SK-N-SH (cell line): Measurements from ENCODE around the gene ANKRD11. TPM values are rescaled to one million over a fixed set of nuclear protein-coding genes. Genes with fewer than 3 reads are reported as not detected.

ENCODE experiments used
- CTCF ChIA-PET: fragments of 300-600, 350-600 bp; formaldehyde crosslinking; extraction: SDS; loops from one replicate; lab custom pipeline; 2021; lab: Yijun Ruan, JAX
- POLR2A ChIA-PET: fragments of 350-600 bp; sonication (Branson Sonifier 250); formaldehyde crosslinking; extraction: SDS; loops from one replicate; lab custom pipeline; 2020; ENCODE audit warnings: antibody characterized with exemption, inconsistent platforms; lab: Yijun Ruan, JAX
- DNase-seq: peaks from one replicate; pipeline ENCODE4 v3.0.0; 2012
- H2AFZ ChIP-seq: fragments of 200-600 bp; sonication (generic); 2 replicates; pipeline ENCODE4 v1.8.1; 2016; ENCODE audit warnings: antibody characterized with exemption, mild to moderate bottlenecking, low read depth
- H3F3A ChIP-seq: fragments of 200-600 bp; sonication (generic); replicated peaks from 2 replicates; pipeline ENCODE3; 2016; ENCODE audit warnings: antibody characterized with exemption, mild to moderate bottlenecking; ENCODE audit not compliant: insufficient read depth
- H3K27ac ChIP-seq, 2 experiments: fragments of 200-500 bp in 1 of 2; fragments of 200-600 bp in 1 of 2; sonication (Bioruptor generic) in 1 of 2; sonication (generic), shearing (Covaris generic) in 1 of 2; 2 replicates each; pipeline versions ENCODE4 v1.5.1 to v1.6.1; 2014 to 2016; ENCODE audit warnings: low read depth in 2 of 2, inconsistent platforms in 1 of 2, low read length in 1 of 2, mild to moderate bottlenecking in 1 of 2, mixed read lengths in 1 of 2
- H3K27me3 ChIP-seq: fragments of 200-600 bp; sonication (generic), shearing (Covaris generic); 2 replicates; pipeline ENCODE4 v1.6.1; 2016; ENCODE audit warnings: mixed run types; ENCODE audit not compliant: insufficient read depth
- H3K36me3 ChIP-seq, 2 experiments: fragments of 200-500 bp in 1 of 2; fragments of 200-600 bp in 1 of 2; sonication (Bioruptor generic) in 1 of 2; sonication (generic) in 1 of 2; replicated peaks in 1 of 2; 2 replicates each; pipeline versions ENCODE3 to v1.5.1; 2014 to 2016; ENCODE audit warnings: low read length in 1 of 2, mild to moderate bottlenecking in 1 of 2; ENCODE audit not compliant: insufficient read depth in 2 of 2, control insufficient read depth in 1 of 2
- H3K4me1 ChIP-seq, 2 experiments: fragments of 200-500 bp in 1 of 2; fragments of 200-600 bp in 1 of 2; sonication (Bioruptor generic) in 1 of 2; sonication (generic), shearing (Covaris generic) in 1 of 2; 2 replicates each; pipeline versions ENCODE4 v1.5.1 to v1.6.1; 2014 to 2016; ENCODE audit warnings: low read depth in 1 of 2, low read length in 1 of 2, mixed run types in 1 of 2; ENCODE audit not compliant: insufficient read depth in 2 of 2, control insufficient read depth in 1 of 2
- H3K4me2 ChIP-seq: fragments of 200-600 bp; sonication (generic), shearing (Covaris generic); 2 replicates; pipeline ENCODE4 v1.6.1; 2017; ENCODE audit warnings: mixed run types
- H3K4me3 ChIP-seq, 2 experiments: fragments of 200-500 bp in 1 of 2; fragments of 200-600 bp in 1 of 2; sonication (Bioruptor generic) in 1 of 2; sonication (generic), shearing (Covaris generic) in 1 of 2; 2 replicates each; pipeline versions ENCODE4 v1.5.1 to v1.8.1; 2014 to 2016; ENCODE audit warnings: low read depth in 2 of 2, inconsistent platforms in 1 of 2, low read length in 1 of 2, mild to moderate bottlenecking in 1 of 2, mixed read lengths in 1 of 2, moderate library complexity in 1 of 2
- H3K79me2 ChIP-seq: fragments of 200-600 bp; sonication (generic); 2 replicates; pipeline ENCODE4 v1.8.1; 2017; ENCODE audit warnings: mild to moderate bottlenecking; ENCODE audit not compliant: insufficient read depth
- H3K9ac ChIP-seq: fragments of 200-600 bp; sonication (generic); 2 replicates; pipeline ENCODE4 v1.6.1; 2017; ENCODE audit warnings: mixed run types
- H3K9me2 ChIP-seq: fragments of 200-600 bp; sonication (generic); 2 replicates; pipeline ENCODE4 v1.6.1; 2017; ENCODE audit warnings: mixed run types
- H3K9me3 ChIP-seq: fragments of 200-600 bp; sonication (generic); 2 replicates; pipeline ENCODE4 v1.6.1; 2017; ENCODE audit warnings: mixed run types, mild to moderate bottlenecking, moderate library complexity
- H4K20me1 ChIP-seq: fragments of 200-600 bp; sonication (generic); 2 replicates; pipeline ENCODE4 v1.6.1; 2017; ENCODE audit warnings: mild to moderate bottlenecking, mixed run types; ENCODE audit not compliant: insufficient read depth
- EP300 ChIP-seq, 2 experiments: IDR thresholded peaks; 2 replicates each; pipeline versions ENCODE4 v1.4.0 to v1.6.1; 2012; ENCODE audit warnings: borderline replicate concordance in 1 of 2, low read depth in 1 of 2, low read length in 1 of 2
- GATA2 ChIP-seq: sonication (generic); formaldehyde crosslinking; IDR thresholded peaks from 2 replicates; pipeline ENCODE4 v1.5.0; 2020; ENCODE audit warnings: mild to moderate bottlenecking, missing genetic modification reagents
- JUND ChIP-seq: IDR thresholded peaks from 2 replicates; pipeline ENCODE4 v1.4.0; 2012
- POLR2AphosphoS5 ChIP-seq: IDR thresholded peaks from 2 replicates; pipeline ENCODE4 v1.6.1; 2012; ENCODE audit warnings: low read depth, low read length
- RCOR1 ChIP-seq: fragments of 150-350 bp; IDR thresholded peaks from 2 replicates; pipeline ENCODE4 v1.6.1; 2017; ENCODE audit warnings: antibody characterized with exemption, low read length
- RFX5 ChIP-seq: IDR thresholded peaks from 2 replicates; pipeline ENCODE4 v1.6.1; 2012; ENCODE audit warnings: mild to moderate bottlenecking, improper control_type of control experiment, low read length
- TAF1 ChIP-seq: IDR thresholded peaks from 2 replicates; pipeline ENCODE4 v1.6.1; 2012; ENCODE audit warnings: low read depth, mild to moderate bottlenecking, low read length, moderate library complexity, borderline replicate concordance
- TCF12 ChIP-seq: IDR thresholded peaks from 2 replicates; pipeline ENCODE4 v1.4.0; 2012
- TEAD4 ChIP-seq: IDR thresholded peaks from 2 replicates; pipeline ENCODE4 v1.4.0; 2012; ENCODE audit warnings: mild to moderate bottlenecking, borderline replicate concordance; ENCODE audit not compliant: insufficient read depth
- USF1 ChIP-seq: IDR thresholded peaks from 2 replicates; pipeline ENCODE4 v1.4.0; 2012; ENCODE audit warnings: low read depth, borderline replicate concordance
- ZBTB33 ChIP-seq: IDR thresholded peaks from 2 replicates; pipeline ENCODE4 v1.4.0; 2012; ENCODE audit warnings: low read depth, borderline replicate concordance
- WGBS: methylation state at CpG from one replicate; pipeline ENCODE4 v1.1.6; 2017; ENCODE audit warnings: low lambda C conversion rate; 5-methylcytosine and 5-hydroxymethylcytosine counted together
- polyA plus RNA-seq, 3 experiments: library from polyadenylated mRNA; depleted of rRNA; stranded (reverse); fragments of >200 nt; gene quantifications; 2 replicates each; pipeline ENCODE4 v1.2.3, GENCODE V29; 2012
- TF ChIP-seq, protein P1 (sequence below): fragments of 150-350 bp; IDR thresholded peaks from 2 replicates; pipeline ENCODE4 v1.6.1; 2017; ENCODE audit warnings: antibody characterized with exemption, low read length, low read depth, borderline replicate concordance
- TF ChIP-seq, protein P2 (sequence below): fragments of 150-350 bp; IDR thresholded peaks from 2 replicates; pipeline ENCODE4 v1.6.1; 2016; ENCODE audit warnings: mild to moderate bottlenecking, low read depth, low read length

ANKRD11 gene
- polyA plus RNA-seq, 1 of the 3 experiments (the other 2 are of a cell fraction), result 50.2 TPM

- Histone ChIP-seq H3K27me3 (no peaks in the 10 kb centered on the region), H3K9ac (no peak overlapping the region), H2AFZ (no peak overlapping the region), H3K4me3 (no peak overlapping the region), H3K9me2 (no peaks in the 10 kb centered on the region), H3K9me3 (no peaks in the 10 kb centered on the region), H3K27ac (no peak overlapping the region), H3K36me3 (peaks cover 3 to 4% of the 10 kb centered on the region in 2 experiments), H3K4me1 (no peaks in the 10 kb centered on the region), H3F3A (peaks cover 4% of the 10 kb centered on the region), H4K20me1 (no peaks in the 10 kb centered on the region), H3K79me2 (0 out of 2 replicates have a peak, but pooled peaks cover 5% of the 10 kb centered on the region), H3K4me2 (no peak overlapping the region)
- DNase-seq, result no peak
- 88% methylated on average over 10 of the region's 10 CpGs for WGBS
- POLR2A ChIA-PET, result no interaction called here
- TF ChIP-seq TCF12 (no peak), GATA2 (CRISPR knock-in tag) (no peak), TAF1 (no peak), TEAD4 (no peak), ZBTB33 (no peak), JUND (no peak), POLR2AphosphoS5 (no peak), USF1 (no peak), EP300 (IDR thresholded peaks at IDR 0.05; ENCODE audit: borderline replicate concordance in 1 of 2, low read depth in 1 of 2, low read length in 1 of 2) (no peak), RFX5 (no peak), RCOR1 (no peak)
- TF ChIP-seq, protein P1, sequence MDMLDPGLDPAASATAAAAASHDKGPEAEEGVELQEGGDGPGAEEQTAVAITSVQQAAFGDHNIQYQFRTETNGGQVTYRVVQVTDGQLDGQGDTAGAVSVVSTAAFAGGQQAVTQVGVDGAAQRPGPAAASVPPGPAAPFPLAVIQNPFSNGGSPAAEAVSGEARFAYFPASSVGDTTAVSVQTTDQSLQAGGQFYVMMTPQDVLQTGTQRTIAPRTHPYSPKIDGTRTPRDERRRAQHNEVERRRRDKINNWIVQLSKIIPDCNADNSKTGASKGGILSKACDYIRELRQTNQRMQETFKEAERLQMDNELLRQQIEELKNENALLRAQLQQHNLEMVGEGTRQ, result no peak
- TF ChIP-seq, protein P2, sequence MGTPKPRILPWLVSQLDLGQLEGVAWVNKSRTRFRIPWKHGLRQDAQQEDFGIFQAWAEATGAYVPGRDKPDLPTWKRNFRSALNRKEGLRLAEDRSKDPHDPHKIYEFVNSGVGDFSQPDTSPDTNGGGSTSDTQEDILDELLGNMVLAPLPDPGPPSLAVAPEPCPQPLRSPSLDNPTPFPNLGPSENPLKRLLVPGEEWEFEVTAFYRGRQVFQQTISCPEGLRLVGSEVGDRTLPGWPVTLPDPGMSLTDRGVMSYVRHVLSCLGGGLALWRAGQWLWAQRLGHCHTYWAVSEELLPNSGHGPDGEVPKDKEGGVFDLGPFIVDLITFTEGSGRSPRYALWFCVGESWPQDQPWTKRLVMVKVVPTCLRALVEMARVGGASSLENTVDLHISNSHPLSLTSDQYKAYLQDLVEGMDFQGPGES, result no peak
- CTCF ChIA-PET, result interaction anchor here (0.8 kb wide), 1 partner anchor 9 kb away, joined by 3 read pairs; the partner anchor contains the start of gene SPG7
Measured at GRCh38 chr16:89498839-89499238, 8.5 kb upstream of the ANKRD11 start.
